H9 (cell line): Measurements from ENCODE around the gene KIF1A. TPM values are rescaled to one million over a fixed set of nuclear protein-coding genes. Genes with fewer than 3 reads are reported as not detected.

Experiments
- DNase-seq: peaks from one replicate; pipeline ENCODE4 v3.0.0-alpha.2; 2017
- H2AFZ ChIP-seq: one replicate; pipeline ENCODE4 v1.6.1; 2013; ENCODE audit warnings: mild to moderate bottlenecking, low read length, control low read depth, moderate library complexity
- H2AK5ac ChIP-seq: 2 replicates; pipeline ENCODE4 v1.6.1; 2013; ENCODE audit warnings: low read length, control low read depth, mixed read lengths; ENCODE audit not compliant: insufficient read length
- H2BK120ac ChIP-seq: one replicate; pipeline ENCODE4 v1.6.1; 2013; ENCODE audit warnings: low read depth, mild to moderate bottlenecking, low read length, control low read depth, inconsistent platforms; ENCODE audit not compliant: poor library complexity, severe bottlenecking
- H2BK12ac ChIP-seq: 2 replicates; pipeline ENCODE4 v1.6.1; 2013; ENCODE audit warnings: low read length, control low read depth, mixed read lengths, low read depth; ENCODE audit not compliant: insufficient read length
- H2BK15ac ChIP-seq: 2 replicates; pipeline ENCODE4 v1.6.1; 2013; ENCODE audit warnings: low read depth, low read length, control low read depth
- H2BK20ac ChIP-seq: one replicate; pipeline ENCODE4 v1.6.1; 2013; ENCODE audit warnings: low read depth, mild to moderate bottlenecking, low read length, control low read depth, inconsistent platforms; ENCODE audit not compliant: poor library complexity, severe bottlenecking
- H2BK5ac ChIP-seq: 2 replicates; pipeline ENCODE4 v1.6.1; 2013; ENCODE audit warnings: low read length, control low read depth, mixed read lengths; ENCODE audit not compliant: insufficient read length
- H3K14ac ChIP-seq: 2 replicates; pipeline ENCODE4 v1.6.1; 2013; ENCODE audit warnings: low read length, control low read depth; ENCODE audit not compliant: insufficient read depth
- H3K18ac ChIP-seq: 2 replicates; pipeline ENCODE4 v1.6.1; 2013; ENCODE audit warnings: low read depth, mild to moderate bottlenecking, mixed read lengths, low read length, control low read depth; ENCODE audit not compliant: insufficient read length
- H3K23ac ChIP-seq: 2 replicates; pipeline ENCODE4 v1.6.1; 2013; ENCODE audit warnings: low read length, control low read depth, mixed read lengths, low read depth; ENCODE audit not compliant: insufficient read length
- H3K23me2 ChIP-seq: 2 replicates; pipeline ENCODE4 v1.6.1; 2013; ENCODE audit warnings: low read depth, mild to moderate bottlenecking, mixed read lengths, low read length, control low read depth; ENCODE audit not compliant: insufficient read length, poor library complexity, severe bottlenecking
- H3K27ac ChIP-seq: 2 replicates; pipeline ENCODE4 v1.5.1; 2013; ENCODE audit warnings: low read length, control low read depth, mixed read lengths, low read depth; ENCODE audit not compliant: insufficient read length
- H3K27me3 ChIP-seq: 2 replicates; pipeline ENCODE4 v1.6.1; 2013; ENCODE audit warnings: low read length, control low read depth, inconsistent platforms; ENCODE audit not compliant: insufficient read depth
- H3K4ac ChIP-seq: 2 replicates; pipeline ENCODE4 v1.6.1; 2013; ENCODE audit warnings: low read depth, mild to moderate bottlenecking, control low read depth, inconsistent platforms, low read length, moderate library complexity
- H3K4me1 ChIP-seq: 2 replicates; pipeline ENCODE4 v1.6.1; 2013; ENCODE audit warnings: low read length, control low read depth, inconsistent platforms; ENCODE audit not compliant: insufficient read depth
- H3K4me2 ChIP-seq: 2 replicates; pipeline ENCODE4 v1.6.1; 2013; ENCODE audit warnings: low read length, control low read depth, mixed read lengths; ENCODE audit not compliant: insufficient read length, insufficient read depth
- H3K56ac ChIP-seq: 2 replicates; pipeline ENCODE4 v1.6.1; 2013; ENCODE audit warnings: low read depth, mild to moderate bottlenecking, mixed read lengths, low read length, control low read depth; ENCODE audit not compliant: insufficient read length
- H3K79me1 ChIP-seq: 2 replicates; pipeline ENCODE4 v1.6.1; 2013; ENCODE audit warnings: low read depth, mild to moderate bottlenecking, moderate library complexity, low read length, control low read depth, inconsistent platforms; ENCODE audit not compliant: insufficient read depth, poor library complexity, severe bottlenecking
- H3K79me2 ChIP-seq: 2 replicates; pipeline ENCODE4 v1.6.1; 2013; ENCODE audit warnings: low read length, control low read depth, inconsistent platforms; ENCODE audit not compliant: insufficient read depth
- H3K9ac ChIP-seq: 2 replicates; pipeline ENCODE4 v1.6.1; 2013; ENCODE audit warnings: low read length, control low read depth, mixed read lengths; ENCODE audit not compliant: insufficient read length; ENCODE audit errors: extremely low read depth
- H3K9me3 ChIP-seq: one replicate; pipeline ENCODE4 v1.6.1; 2013; ENCODE audit warnings: low read depth, low read length, inconsistent platforms; ENCODE audit not compliant: control insufficient read depth
- H3T11ph ChIP-seq: one replicate; pipeline ENCODE4 v1.6.1; 2013; ENCODE audit warnings: mild to moderate bottlenecking, low read length, control low read depth, inconsistent platforms
- H4K20me1 ChIP-seq: one replicate; pipeline ENCODE4 v1.6.1; 2013; ENCODE audit not compliant: control insufficient read depth, insufficient read length, insufficient read depth
- H4K5ac ChIP-seq: 2 replicates; pipeline ENCODE4 v1.6.1; 2013; ENCODE audit warnings: low read depth, mild to moderate bottlenecking, mixed read lengths, low read length, control low read depth; ENCODE audit not compliant: insufficient read length
- H4K8ac ChIP-seq: replicated peaks from 2 replicates; pipeline ENCODE4 v1.6.1; 2013; ENCODE audit warnings: low read length, control low read depth, mixed read lengths, low read depth; ENCODE audit not compliant: insufficient read length
- H4K91ac ChIP-seq: 2 replicates; pipeline ENCODE4 v1.6.1; 2013; ENCODE audit warnings: low read depth, mild to moderate bottlenecking, moderate library complexity, mixed read lengths, low read length, control low read depth; ENCODE audit not compliant: insufficient read length
- H3K27ac Mint-ChIP-seq, 3 experiments: 2 replicates in 2 of 3; 3 replicates in 1 of 3; pipeline ENCODE4 v1.8.0; 2020 to 2021; ENCODE audit warnings: mixed read lengths in 3 of 3, mild to moderate bottlenecking in 1 of 3, moderate library complexity in 1 of 3
- H3K27me3 Mint-ChIP-seq: 2 replicates; pipeline ENCODE4 v1.8.0; 2021; ENCODE audit warnings: low read depth, mild to moderate bottlenecking, moderate library complexity, mixed read lengths
- H3K36me3 Mint-ChIP-seq, 3 experiments: 2 replicates in 2 of 3; 3 replicates in 1 of 3; pipeline ENCODE4 v1.8.0; 2020 to 2021; ENCODE audit warnings: low read depth in 3 of 3, mixed read lengths in 3 of 3; ENCODE audit not compliant: insufficient read depth in 1 of 3
- H3K4me1 Mint-ChIP-seq, 2 experiments: 2 replicates each; pipeline ENCODE4 v1.8.0; 2020; ENCODE audit warnings: mixed read lengths in 2 of 2
- H3K4me3 Mint-ChIP-seq, 2 experiments: 2 replicates in 1 of 2; 3 replicates in 1 of 2; pipeline ENCODE4 v1.8.0; 2020 to 2021; ENCODE audit warnings: mild to moderate bottlenecking in 2 of 2, mixed read lengths in 2 of 2, moderate library complexity in 1 of 2
- H3K9me3 Mint-ChIP-seq, 2 experiments: 2 replicates in 1 of 2; 3 replicates in 1 of 2; pipeline ENCODE4 v1.8.0; 2020; ENCODE audit warnings: mild to moderate bottlenecking in 2 of 2, mixed read lengths in 2 of 2, moderate library complexity in 1 of 2
- WGBS: extraction: QIAGEN DNeasy Blood & Tissue Kit; methylation state at CpG from one replicate; pipeline ENCODE4 v1.1.7; 2013; ENCODE audit warnings: missing lambda C conversion rate, low lambda C conversion rate, mixed read lengths; ENCODE audit not compliant: insufficient read length; ENCODE audit errors: extremely low coverage; 5-methylcytosine and 5-hydroxymethylcytosine counted together
- long read RNA-seq: library from polyadenylated mRNA; unstranded; transcript quantifications from one replicate; pipeline ENCODE4 v2.0.0, GENCODE V29; 2020
- total RNA-seq: library from RNA; stranded (reverse); gene quantifications from 2 replicates; pipeline ENCODE4 v1.2.1, GENCODE V29; 2021
- TF ChIP-seq, protein P1 (sequence below): fragments of 200-600 bp; sonication (generic); conservative IDR thresholded peaks from 3 replicates; pipeline ENCODE4 v1.8.0; 2021; ENCODE audit warnings: antibody characterized with exemption, mild to moderate bottlenecking

KIF1A gene, protein sequence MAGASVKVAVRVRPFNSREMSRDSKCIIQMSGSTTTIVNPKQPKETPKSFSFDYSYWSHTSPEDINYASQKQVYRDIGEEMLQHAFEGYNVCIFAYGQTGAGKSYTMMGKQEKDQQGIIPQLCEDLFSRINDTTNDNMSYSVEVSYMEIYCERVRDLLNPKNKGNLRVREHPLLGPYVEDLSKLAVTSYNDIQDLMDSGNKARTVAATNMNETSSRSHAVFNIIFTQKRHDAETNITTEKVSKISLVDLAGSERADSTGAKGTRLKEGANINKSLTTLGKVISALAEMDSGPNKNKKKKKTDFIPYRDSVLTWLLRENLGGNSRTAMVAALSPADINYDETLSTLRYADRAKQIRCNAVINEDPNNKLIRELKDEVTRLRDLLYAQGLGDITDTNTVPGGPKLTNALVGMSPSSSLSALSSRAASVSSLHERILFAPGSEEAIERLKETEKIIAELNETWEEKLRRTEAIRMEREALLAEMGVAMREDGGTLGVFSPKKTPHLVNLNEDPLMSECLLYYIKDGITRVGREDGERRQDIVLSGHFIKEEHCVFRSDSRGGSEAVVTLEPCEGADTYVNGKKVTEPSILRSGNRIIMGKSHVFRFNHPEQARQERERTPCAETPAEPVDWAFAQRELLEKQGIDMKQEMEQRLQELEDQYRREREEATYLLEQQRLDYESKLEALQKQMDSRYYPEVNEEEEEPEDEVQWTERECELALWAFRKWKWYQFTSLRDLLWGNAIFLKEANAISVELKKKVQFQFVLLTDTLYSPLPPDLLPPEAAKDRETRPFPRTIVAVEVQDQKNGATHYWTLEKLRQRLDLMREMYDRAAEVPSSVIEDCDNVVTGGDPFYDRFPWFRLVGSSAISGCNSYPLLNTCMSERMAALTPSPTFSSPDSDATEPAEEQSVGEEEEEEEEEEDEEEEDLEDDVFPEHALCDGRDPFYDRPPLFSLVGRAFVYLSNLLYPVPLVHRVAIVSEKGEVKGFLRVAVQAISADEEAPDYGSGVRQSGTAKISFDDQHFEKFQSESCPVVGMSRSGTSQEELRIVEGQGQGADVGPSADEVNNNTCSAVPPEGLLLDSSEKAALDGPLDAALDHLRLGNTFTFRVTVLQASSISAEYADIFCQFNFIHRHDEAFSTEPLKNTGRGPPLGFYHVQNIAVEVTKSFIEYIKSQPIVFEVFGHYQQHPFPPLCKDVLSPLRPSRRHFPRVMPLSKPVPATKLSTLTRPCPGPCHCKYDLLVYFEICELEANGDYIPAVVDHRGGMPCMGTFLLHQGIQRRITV (N-terminal part only)
- 188 and 204 TPM in 2 replicates for total RNA-seq
- long read RNA-seq, partial matches to known transcripts: 103 of 205 reads
- long read RNA-seq, other reads (novel, unspliced or antisense): 102 of 205 reads

DNA sequence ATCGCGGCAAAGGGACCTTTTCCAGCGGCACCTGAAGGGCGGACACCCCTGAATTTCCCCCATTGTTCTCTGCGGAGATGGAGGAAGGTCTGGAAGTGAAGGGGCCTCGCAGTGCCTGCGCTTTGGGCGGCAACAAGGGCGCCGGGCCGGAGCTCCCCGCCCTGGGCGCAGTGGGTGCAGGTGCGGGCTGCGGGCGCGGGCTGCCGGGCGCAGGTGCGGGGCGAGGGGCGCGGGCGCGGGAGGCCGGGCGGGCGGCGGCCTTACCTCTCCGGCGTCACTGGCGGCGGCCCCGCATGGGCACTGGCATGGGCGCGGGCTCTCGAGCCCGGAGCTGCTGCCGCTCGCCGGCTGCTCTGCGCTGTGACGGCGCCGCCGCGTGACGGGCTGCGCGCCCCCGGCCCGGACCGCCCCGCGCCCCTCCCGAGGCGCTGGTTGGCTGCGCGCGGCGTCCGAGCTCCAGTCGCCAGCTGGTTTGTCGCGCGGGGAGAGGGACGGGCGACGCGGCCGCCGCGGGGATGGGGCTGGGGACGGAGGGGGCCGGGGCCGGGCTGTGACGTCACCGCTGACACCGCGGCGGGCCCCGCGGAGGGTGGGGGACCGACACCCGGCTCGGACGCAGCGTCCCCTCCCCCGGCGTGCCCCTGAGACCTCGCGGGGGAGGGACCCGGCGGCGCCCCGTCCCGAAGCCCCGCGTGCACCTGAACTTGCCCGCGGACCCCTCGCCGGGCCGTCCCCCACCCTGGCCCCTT, at the start of gene KIF1A:
Gene KIF1A, minus strand, starts transcription at position 362 of the 749 bp plus-strand sequence. CDS start 22,467 bp downstream, outside the sequence.
- peaks cover 3% of the 10 kb centered on the region for H4K20me1 ChIP-seq
- no peak within 1 kb of the TSS for H2BK120ac ChIP-seq
- peak within 1 kb of the TSS; percentile 87 for H3K14ac ChIP-seq
- no peaks in the 10 kb centered on the region; the same call in 1 of the 2 replicates for H3K4me1 ChIP-seq
- H3K9ac ChIP-seq: peak within 1 kb of the TSS; percentile 68
- H2BK5ac ChIP-seq: no peak within 1 kb of the TSS
- peak within 1 kb of the TSS; percentile 67 for H3K18ac ChIP-seq
- H2BK12ac ChIP-seq: no peak within 1 kb of the TSS
- no peak within 1 kb of the TSS for H3T11ph ChIP-seq
- H3K79me2 ChIP-seq: peaks cover 37% of the 10 kb centered on the region
- no peak within 1 kb of the TSS for H3K56ac ChIP-seq
- H2BK20ac ChIP-seq: no peak within 1 kb of the TSS
- H3K27me3 Mint-ChIP-seq: peaks cover 39% of the 10 kb centered on the region
- WGBS: no CpG with 5 or more reads among the region's 104 CpGs
- H2BK15ac ChIP-seq: no peak within 1 kb of the TSS
- H4K5ac ChIP-seq: no peak within 1 kb of the TSS
- H3K79me1 ChIP-seq: peaks cover 5% of the 10 kb centered on the region
- H3K9me3 ChIP-seq: no peaks in the 10 kb centered on the region
- H3K4me2 ChIP-seq: peak within 1 kb of the TSS; percentile 70
- H4K8ac ChIP-seq: no peak within 1 kb of the TSS
- peaks cover 6 to 8% of the 10 kb centered on the region in 2 experiments; a peak in 4 of 5 replicates for H3K9me3 Mint-ChIP-seq
- H3K4me3 Mint-ChIP-seq: peak within 1 kb of the TSS; percentile 71 to 88
- H3K27ac ChIP-seq: no peak within 1 kb of the TSS
- no peak within 1 kb of the TSS for H2AK5ac ChIP-seq
- H3K36me3 Mint-ChIP-seq: peaks cover 18 to 28% (median 18%) of the 10 kb centered on the region in 3 experiments
- no peak within 1 kb of the TSS for H2AFZ ChIP-seq
- H3K4me1 Mint-ChIP-seq: peaks cover 13 to 37% of the 10 kb centered on the region in 2 experiments
- H4K91ac ChIP-seq: no peak within 1 kb of the TSS
- DNase-seq: peak; percentile 87
- H3K23me2 ChIP-seq: peaks cover 15% of the 10 kb centered on the region
- H3K4ac ChIP-seq: no peak within 1 kb of the TSS; the same call in 1 of the 2 replicates
- peak within 1 kb of the TSS in 2 of 3 experiments; percentile 76 to 92; a peak in 3 of 7 replicates for H3K27ac Mint-ChIP-seq
- no peaks in the 10 kb centered on the region for H3K27me3 ChIP-seq
- TF ChIP-seq, protein P1, sequence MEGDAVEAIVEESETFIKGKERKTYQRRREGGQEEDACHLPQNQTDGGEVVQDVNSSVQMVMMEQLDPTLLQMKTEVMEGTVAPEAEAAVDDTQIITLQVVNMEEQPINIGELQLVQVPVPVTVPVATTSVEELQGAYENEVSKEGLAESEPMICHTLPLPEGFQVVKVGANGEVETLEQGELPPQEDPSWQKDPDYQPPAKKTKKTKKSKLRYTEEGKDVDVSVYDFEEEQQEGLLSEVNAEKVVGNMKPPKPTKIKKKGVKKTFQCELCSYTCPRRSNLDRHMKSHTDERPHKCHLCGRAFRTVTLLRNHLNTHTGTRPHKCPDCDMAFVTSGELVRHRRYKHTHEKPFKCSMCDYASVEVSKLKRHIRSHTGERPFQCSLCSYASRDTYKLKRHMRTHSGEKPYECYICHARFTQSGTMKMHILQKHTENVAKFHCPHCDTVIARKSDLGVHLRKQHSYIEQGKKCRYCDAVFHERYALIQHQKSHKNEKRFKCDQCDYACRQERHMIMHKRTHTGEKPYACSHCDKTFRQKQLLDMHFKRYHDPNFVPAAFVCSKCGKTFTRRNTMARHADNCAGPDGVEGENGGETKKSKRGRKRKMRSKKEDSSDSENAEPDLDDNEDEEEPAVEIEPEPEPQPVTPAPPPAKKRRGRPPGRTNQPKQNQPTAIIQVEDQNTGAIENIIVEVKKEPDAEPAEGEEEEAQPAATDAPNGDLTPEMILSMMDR: no peak
- no peak within 1 kb of the TSS for H3K23ac ChIP-seq
